Neural progenitor cell (in vitro differentiated cells): ENCODE results near the gene SDE2.

Source experiments
- CTCF ChIP-seq: fragments of 200-600 bp; sonication (generic); IDR thresholded peaks from 2 replicates; pipeline ENCODE4 v1.5.1; 2017; ENCODE audit warnings: antibody characterized with exemption, mild to moderate bottlenecking
- EZH2 ChIP-seq: fragments of 200-600 bp; sonication (generic); IDR thresholded peaks from 2 replicates; pipeline ENCODE4 v1.6.1; 2017; ENCODE audit warnings: antibody characterized with exemption, mild to moderate bottlenecking, moderate library complexity
- EZH2phosphoT487 ChIP-seq: fragments of 200-600 bp; sonication (generic); IDR thresholded peaks from 2 replicates; pipeline ENCODE4 v1.6.1; 2017; ENCODE audit warnings: antibody characterized with exemption

GRCh38 chr1:226009650-226010044 lies 10.5 kb upstream of the SDE2 start:
- TF ChIP-seq CTCF (no peak), EZH2 (no peak), EZH2phosphoT487 (no peak)
